Stimulated activated CD4-positive, alpha-beta T cell treated with anti-CD3 and anti-CD28 coated beads, Interleukin-15, amount 100 ng/mL, for 48 hours (primary cell): ENCODE data around the gene PPP1R2.

Experiments used
- DNase-seq, 2 donors: peaks; one replicate each; pipeline ENCODE4 v3.0.0-alpha.2; 2020; ENCODE audit warnings: low read depth in 2 of 2

Gene PPP1R2

GRCh38 chr3:195565716-195566115, 22.6 kb upstream of the PPP1R2 start:
- DNase-seq: no peak

- DNase-seq: no peak
Observed at GRCh38 chr3:195563317-195563716, 20.2 kb upstream of the PPP1R2 start.

GRCh38 chr3:195559723-195560409, 16.7 kb upstream of the PPP1R2 start:
- DNase-seq: no peak

- DNase-seq: no peak
Observed at GRCh38 chr3:195558602-195559001, 15.5 kb upstream of the PPP1R2 start.

GRCh38 chr3:195557322-195557721, 14.2 kb upstream of the PPP1R2 start:
- DNase-seq: no peak

- peak in 1 of 2 donors; percentile 28 for DNase-seq
Observed at GRCh38 chr3:195556390-195556789, 13.3 kb upstream of the PPP1R2 start.

- DNase-seq: peak in 1 of 2 donors; percentile 21
Observed at GRCh38 chr3:195555110-195555509, 12.0 kb upstream of the PPP1R2 start.

- no peak for DNase-seq
Observed at GRCh38 chr3:195554458-195554857, 11.3 kb upstream of the PPP1R2 start.

- no peak for DNase-seq
Observed at GRCh38 chr3:195553268-195553667, 10.1 kb upstream of the PPP1R2 start.

- DNase-seq: no peak
Observed at GRCh38 chr3:195551381-195551978, 8.4 kb upstream of the PPP1R2 start.

GRCh38 chr3:195550723-195551122, 7.6 kb upstream of the PPP1R2 start:
- no peak for DNase-seq

GRCh38 chr3:195549931-195550519, 6.9 kb upstream of the PPP1R2 start:
- DNase-seq: peak in 1 of 2 donors; percentile 52

- DNase-seq: no peak
Observed at GRCh38 chr3:195548987-195549386, 5.9 kb upstream of the PPP1R2 start.

- no peak for DNase-seq
Observed at GRCh38 chr3:195548501-195548900, 5.4 kb upstream of the PPP1R2 start.

GRCh38 chr3:195548006-195548405, 4.9 kb upstream of the PPP1R2 start:
- DNase-seq: no peak

- DNase-seq: no peak
Observed at GRCh38 chr3:195546130-195546560, 3.0 kb upstream of the PPP1R2 start.

- DNase-seq: no peak
Observed at GRCh38 chr3:195544634-195545033, 1.5 kb upstream of the PPP1R2 start.

- no peak for DNase-seq
Observed at GRCh38 chr3:195544230-195544536, 1.1 kb upstream of the PPP1R2 start.

GRCh38 chr3:195543500-195544229, 540 bp upstream of the PPP1R2 start:
- no peak for DNase-seq

- DNase-seq: no peak
Observed at GRCh38 chr3:195542316-195542697, 818 bp downstream of the PPP1R2 start.

GRCh38 chr3:195540511-195540910, 2.6 kb downstream of the PPP1R2 start:
- no peak for DNase-seq

- DNase-seq: peak in 1 of 2 donors; percentile 31
Observed at GRCh38 chr3:195540027-195540426, 3.1 kb downstream of the PPP1R2 start.

- DNase-seq: no peak
Observed at GRCh38 chr3:195539479-195539878, 3.6 kb downstream of the PPP1R2 start.
